HepG2 (cell line): ENCODE results near the gene ELFN1. TPM values are rescaled to one million over a fixed set of nuclear protein-coding genes. Genes with fewer than 3 reads are reported as not detected.

Source experiments
- ATAC-seq: fragments of 200-7000 bp; cut with Tn5 transposase; 3 replicates; pipeline ENCODE4 v1.9.1; 2020; ENCODE audit warnings: mild to moderate bottlenecking, moderate library complexity
- BruUV-seq: library from RNA; stranded (reverse); fragments of 400-500 nt; replicated peaks from 2 replicates; lab custom pipeline; 2021; lab: Mats Ljungman, UMichigan
- CTCF ChIA-PET: fragments of 300-600 bp; formaldehyde crosslinking; extraction: SDS; loops from one replicate; lab custom pipeline; 2021; ENCODE audit warnings: low total read pairs, inconsistent platforms, low intra/inter-chr PET ratio; lab: Yijun Ruan, JAX
- POLR2A ChIA-PET: fragments of 350-600 bp; sonication (Branson Sonifier 250); formaldehyde crosslinking; loops from one replicate; lab custom pipeline; 2020; ENCODE audit warnings: antibody characterized with exemption, inconsistent platforms; lab: Yijun Ruan, JAX
- DNase-seq: peaks from one replicate; pipeline ENCODE4 v3.0.0-alpha.2; 2015; ENCODE audit warnings: low spot score
- FAIRE-seq: peaks from 3 replicates; lab custom pipeline; 2011; peaks lifted over from hg19 to GRCh38; lab: Jason Lieb, UNC
- H2AFZ ChIP-seq: one replicate; pipeline ENCODE4 v1.6.1; 2011; ENCODE audit warnings: low read length, inconsistent platforms
- H3K27ac ChIP-seq: fragments of 300-600 bp; 3 replicates; pipeline ENCODE4 v1.8.0; 2011; ENCODE audit warnings: mixed run types, mild to moderate bottlenecking, mixed read lengths, low read length, inconsistent platforms; ENCODE audit not compliant: insufficient read depth; ENCODE audit errors: extremely low read length
- H3K27me3 ChIP-seq, 2 experiments: fragments of 200-600 bp in 1 of 2; 2 replicates in 1 of 2; 3 replicates in 1 of 2; pipeline versions ENCODE4 v1.6.0 to v1.8.0; 2011; ENCODE audit warnings: low read length in 2 of 2, mild to moderate bottlenecking in 2 of 2, moderate library complexity in 2 of 2, inconsistent platforms in 1 of 2; ENCODE audit not compliant: insufficient read depth in 2 of 2, control insufficient read depth in 1 of 2
- H3K36me3 ChIP-seq, 2 experiments: fragments of 200-600 bp in 1 of 2; replicated peaks in 1 of 2; 2 replicates in 1 of 2; 3 replicates in 1 of 2; pipeline versions ENCODE4 v1.5.1 to v1.8.0; 2011; ENCODE audit warnings: low read length in 2 of 2, inconsistent platforms in 1 of 2; ENCODE audit not compliant: insufficient read depth in 2 of 2, control insufficient read depth in 1 of 2
- H3K4me1 ChIP-seq: 2 replicates; pipeline ENCODE4 v1.5.1; 2012; ENCODE audit warnings: low read length, inconsistent platforms; ENCODE audit not compliant: insufficient read depth
- H3K4me2 ChIP-seq: 2 replicates; pipeline ENCODE4 v1.6.0; 2011; ENCODE audit warnings: low read depth, low read length, inconsistent platforms
- H3K4me3 ChIP-seq, 3 experiments: fragments of 200-600 bp in 1 of 3; sonication (generic), shearing (Covaris generic) in 1 of 3; replicated peaks in 1 of 3; 2 replicates each; pipeline ENCODE4 v1.5.1; 2011 to 2016; ENCODE audit warnings: low read length in 3 of 3, inconsistent platforms in 2 of 3, low read depth in 2 of 3, mild to moderate bottlenecking in 2 of 3, control low read depth in 1 of 3, mixed read lengths in 1 of 3; ENCODE audit not compliant: insufficient read depth in 1 of 3
- H3K79me2 ChIP-seq: one replicate; pipeline ENCODE4 v1.6.1; 2011; ENCODE audit warnings: low read length, inconsistent platforms; ENCODE audit not compliant: insufficient read depth
- H3K9ac ChIP-seq: 2 replicates; pipeline ENCODE4 v1.6.0; 2011; ENCODE audit warnings: mild to moderate bottlenecking, low read depth, low read length, inconsistent platforms; ENCODE audit not compliant: insufficient read depth
- H3K9me3 ChIP-seq: 2 replicates; pipeline ENCODE4 v1.5.1; 2012; ENCODE audit warnings: mild to moderate bottlenecking, low read length
- H4K20me1 ChIP-seq: 2 replicates; pipeline ENCODE4 v1.6.0; 2011; ENCODE audit warnings: inconsistent platforms, mild to moderate bottlenecking, low read length, moderate library complexity; ENCODE audit not compliant: insufficient read depth
- FOXA3 ChIP-seq: IDR thresholded peaks from 2 replicates; pipeline ENCODE4 v1.6.1; 2016; ENCODE audit warnings: missing genetic modification reagents, missing compliant biosample characterization
- ZFP37 ChIP-seq: sonication (generic); formaldehyde crosslinking; IDR thresholded peaks from 2 replicates; pipeline ENCODE4 v1.4.0; 2020; ENCODE audit warnings: missing genetic modification reagents, borderline replicate concordance
- ZNF17 ChIP-seq: sonication (generic); formaldehyde crosslinking; IDR thresholded peaks from 2 replicates; pipeline ENCODE4 v1.5.0; 2020; ENCODE audit warnings: mild to moderate bottlenecking, missing genetic modification reagents
- WGBS: methylation state at CpG from one replicate; pipeline ENCODE4 v1.1.6; 2017; ENCODE audit warnings: low lambda C conversion rate; 5-methylcytosine and 5-hydroxymethylcytosine counted together
- in situ Hi-C: cut with HindIII; loops from 2 replicates; pipeline ENCODE4 v1.10.0; 2017; ENCODE audit warnings: low pct_unique_long_range_greater_than_20kb; ENCODE audit not compliant: extremely low pct_ligation_motif_present
- intact Hi-C: fragments of 100-400 bp; cut with micrococcal nuclease; formaldehyde crosslinking; loops from one replicate; pipeline ENCODE4 v1.10.0; 2022; ENCODE audit not compliant: unreplicated experiment
- polyA plus RNA-seq, 8 experiments: library from polyadenylated mRNA; depleted of rRNA in 3 of 8; stranded (reverse) in 7 of 8; unstranded in 1 of 8; fragments of >200 nt; fragmentation: Illumina TruSeq in 4 of 8; extraction: Trizol in 4 of 8; gene quantifications; 2 replicates each; pipeline versions ENCODE4 v1.2.1 to v1.2.3, GENCODE V29; 2011 to 2016; ENCODE audit warnings: low read depth in 4 of 8, missing spikeins in 1 of 8, mixed read lengths in 1 of 8; ENCODE audit not compliant: insufficient read depth in 1 of 8
- total RNA-seq, 5 experiments: library from RNA; depleted of rRNA; stranded (reverse); fragments of >200 nt; fragmentation: Illumina TruSeq; extraction: Trizol; gene quantifications; 2 replicates each; pipeline ENCODE4 v1.2.3, GENCODE V29; 2016; ENCODE audit warnings: low read depth in 1 of 5

ELFN1 gene
- total and polyA plus RNA-seq, 2 of the 13 experiments (the other 11 are each of a cell fraction or from before 2014, with no cell fraction given): 0.13 to 0.18 TPM

DNA sequence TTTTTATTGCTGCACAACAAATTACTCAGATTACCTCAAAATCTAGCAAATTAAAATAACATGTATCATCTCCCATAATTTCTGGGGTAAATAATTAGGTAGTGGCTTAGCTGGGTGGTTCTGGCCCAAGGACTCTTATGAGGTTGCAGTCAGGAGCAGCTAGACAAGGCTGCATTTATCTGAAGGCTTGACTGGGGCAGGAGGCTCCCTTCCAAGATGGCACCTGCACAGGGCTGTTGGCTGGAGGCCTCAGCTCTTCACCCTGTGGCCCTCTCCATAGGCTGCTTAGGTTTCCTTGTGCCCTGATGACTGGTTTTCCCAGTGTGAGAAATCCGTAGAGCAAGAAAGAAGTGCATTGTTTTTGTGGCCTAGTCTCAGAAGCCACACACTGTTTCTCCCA lies 34.7 kb upstream of the ELFN1 start:
- no TSS peak for BruUV-seq
- CTCF ChIA-PET: no interaction called here

DNA sequence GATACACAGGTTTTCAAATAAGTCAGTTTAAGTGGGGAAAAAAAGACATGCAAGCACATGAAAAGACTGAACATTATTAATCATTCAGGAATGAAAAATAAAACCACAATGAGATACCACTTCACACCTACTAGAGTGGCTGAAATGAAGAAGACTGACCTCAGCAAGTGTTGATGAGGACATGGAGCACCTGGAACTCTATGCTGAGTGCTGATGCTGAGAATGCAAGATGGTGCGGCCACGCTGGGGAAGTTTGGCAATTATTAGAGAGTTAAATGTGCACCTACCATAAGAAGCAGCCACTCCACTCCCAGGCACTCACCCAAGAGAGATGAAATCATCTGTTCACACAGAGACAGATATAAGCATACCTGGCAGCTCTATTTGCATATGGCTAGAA lies 32.9 kb upstream of the ELFN1 start:
- TF ChIP-seq ZNF17 (CRISPR knock-in tag): no peak
- CTCF ChIA-PET: no interaction called here
- no peak overlapping the region for H3K4me2 ChIP-seq

More for the DNA sequence above, 34.7 kb upstream of the ELFN1 start:
- no peak overlapping the region for H3K4me3 ChIP-seq
- H2AFZ ChIP-seq: no peak overlapping the region
- ATAC-seq: no peak
- in situ Hi-C loops: loop anchor here (10.0 kb wide), 1 partner anchor 59 kb away; no protein-coding TSS in a partner anchor
- no peaks in the 10 kb centered on the region for H3K36me3 ChIP-seq
- peaks cover 7% of the 10 kb centered on the region for H3K9me3 ChIP-seq
- H3K27me3 ChIP-seq: peaks cover 2 to 13% of the 10 kb centered on the region in 2 experiments; a peak in 2 of 5 replicates
- WGBS: 0% methylated on average over 1 of the region's 1 CpG
- H3K4me1 ChIP-seq: no peaks in the 10 kb centered on the region
- intact Hi-C loops: no loop called here
- H3K27ac ChIP-seq: no peak overlapping the region
- no peak for TF ChIP-seq ZFP37 (CRISPR knock-in tag)
- no peak for TF ChIP-seq FOXA3 (CRISPR knock-in tag)
- DNase-seq: no peak
- no peak overlapping the region for H3K4me2 ChIP-seq
- H4K20me1 ChIP-seq: no peaks in the 10 kb centered on the region
- no peak overlapping the region for H3K9ac ChIP-seq
- no peaks in the 10 kb centered on the region for H3K79me2 ChIP-seq
- POLR2A ChIA-PET: no interaction called here
- FAIRE-seq: no peak

More for the DNA sequence above, 32.9 kb upstream of the ELFN1 start:
- no peaks in the 10 kb centered on the region for H3K36me3 ChIP-seq
- H3K9me3 ChIP-seq: peaks cover 7% of the 10 kb centered on the region
- peaks cover 4 to 18% of the 10 kb centered on the region in 2 experiments; a peak in 4 of 5 replicates for H3K27me3 ChIP-seq
- WGBS: 0% methylated on average over 2 of the region's 2 CpGs
- no peak for FAIRE-seq
- no peak for ATAC-seq
- intact Hi-C loops: no loop called here
- no peak for DNase-seq
- POLR2A ChIA-PET: no interaction called here
- H4K20me1 ChIP-seq: no peaks in the 10 kb centered on the region
- no peaks in the 10 kb centered on the region for H3K79me2 ChIP-seq
- no peak overlapping the region for H2AFZ ChIP-seq
- in situ Hi-C loops: loop anchor here (10.0 kb wide), 1 partner anchor 58 kb away; no protein-coding TSS in a partner anchor
- H3K9ac ChIP-seq: no peak overlapping the region
- no peak overlapping the region for H3K27ac ChIP-seq
- BruUV-seq: no TSS peak
- no peaks in the 10 kb centered on the region for H3K4me1 ChIP-seq
- H3K4me3 ChIP-seq: no peak overlapping the region
